ENCODE measurements around the gene PPP1R3D.

PPP1R3D gene

GRCh38 chr20:59947376-59947775, 7.3 kb upstream of the PPP1R3D start:
- DNase-seq = no peak

DNA sequence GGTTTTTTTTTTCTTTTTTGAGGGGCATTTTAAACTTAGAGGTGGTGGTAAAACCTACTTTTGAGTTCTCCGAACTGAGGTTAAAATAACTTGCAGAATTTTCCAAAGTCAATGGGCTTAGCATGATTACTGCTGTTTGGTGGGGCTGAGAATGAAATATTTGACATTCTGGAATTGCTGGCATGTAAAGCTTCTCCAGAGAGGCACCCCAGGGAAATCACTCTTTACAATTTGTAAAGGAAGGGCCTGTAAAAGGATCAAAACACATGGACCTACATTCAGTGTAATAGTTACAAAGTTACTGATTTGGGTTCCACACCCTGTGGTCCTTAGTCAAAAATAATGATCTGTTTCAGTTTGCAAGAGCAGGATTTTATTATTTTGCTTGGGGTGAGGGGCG, 5.6 kb upstream of the PPP1R3D start:
- DNase-seq = no peak

DNA sequence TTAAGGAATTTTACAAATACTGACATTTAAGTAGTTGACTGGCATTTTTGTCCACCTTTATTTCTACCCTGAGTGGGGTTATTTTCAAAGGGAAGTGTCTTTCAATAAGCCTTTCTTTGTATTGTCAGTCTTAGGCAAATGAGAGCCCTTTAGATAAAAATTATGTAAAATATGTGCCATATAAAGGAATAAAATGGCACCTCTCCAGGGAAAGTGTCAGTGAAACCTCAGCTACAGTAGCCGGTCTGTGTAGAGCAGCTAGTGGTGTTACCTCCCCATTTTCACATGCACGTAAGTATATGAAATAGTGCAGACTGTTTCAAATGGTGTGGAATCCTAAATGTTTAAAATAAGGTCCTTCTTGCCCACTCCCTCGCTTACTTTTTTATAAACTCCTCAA, 5.1 kb upstream of the PPP1R3D start:
- no peak for DNase-seq

DNA sequence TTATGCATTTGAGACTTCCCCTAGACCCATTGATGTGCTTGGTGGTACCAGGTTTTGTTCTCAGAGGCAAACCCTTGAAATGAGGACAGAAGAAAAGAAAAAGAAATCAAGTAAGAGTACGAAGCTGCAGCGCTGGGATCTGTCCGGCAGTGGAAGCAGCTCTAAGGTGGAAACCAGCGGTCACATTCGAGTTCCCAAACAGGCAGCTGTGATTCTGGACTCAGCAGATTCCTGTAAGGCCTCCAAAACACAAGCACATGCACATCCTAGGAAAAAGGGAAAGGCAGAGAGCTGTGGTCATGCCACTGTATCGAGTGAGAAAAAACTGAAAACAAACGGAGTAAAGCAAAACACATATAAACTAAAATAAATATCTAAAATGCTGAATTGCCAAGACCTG, 4.6 kb upstream of the PPP1R3D start:
- no peak for DNase-seq

DNA sequence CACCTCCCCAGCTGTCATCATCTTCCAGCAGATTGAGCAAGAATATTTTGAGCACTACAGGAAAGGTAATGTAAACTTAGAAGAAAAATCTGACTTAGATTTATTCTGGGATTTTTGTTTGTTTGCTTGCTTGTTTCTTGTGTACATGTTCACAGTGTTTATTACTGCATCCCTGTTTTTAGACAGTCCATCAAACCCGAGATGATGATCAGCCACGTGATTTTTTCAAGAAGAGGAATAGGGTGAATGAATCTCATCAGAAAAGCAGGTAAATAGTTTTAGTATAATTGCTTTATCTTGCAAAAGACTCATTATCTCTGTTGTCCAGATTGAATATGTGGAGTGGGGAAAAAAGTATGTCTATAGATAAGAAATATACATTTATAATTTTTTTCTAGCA, 2.1 kb upstream of the PPP1R3D start:
- DNase-seq = no peak

DNA sequence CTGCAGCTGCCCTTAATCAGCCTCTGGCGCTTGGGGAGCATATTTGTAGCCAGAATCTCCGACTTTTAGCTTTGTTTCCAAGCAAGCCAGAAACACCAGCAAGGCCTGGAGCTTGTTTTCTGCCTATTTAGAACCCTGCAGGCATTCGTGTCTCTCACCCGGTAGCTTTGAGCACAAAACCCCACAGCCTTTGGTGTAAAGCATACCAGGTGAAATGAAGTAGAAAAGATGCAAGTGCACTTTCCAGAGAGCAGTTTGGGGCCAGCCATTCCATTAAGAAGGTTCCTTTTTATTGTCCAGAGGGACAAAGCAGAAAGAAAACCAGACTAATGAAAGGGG, 820 bp upstream of the PPP1R3D start:
- no peak for DNase-seq

GRCh38 chr20:59939879-59940128, 301 bp downstream of the PPP1R3D start:
- DNase-seq = no peak

GRCh38 chr20:59939052-59939878, 840 bp downstream of the PPP1R3D start:
- DNase-seq = no peak

DNA sequence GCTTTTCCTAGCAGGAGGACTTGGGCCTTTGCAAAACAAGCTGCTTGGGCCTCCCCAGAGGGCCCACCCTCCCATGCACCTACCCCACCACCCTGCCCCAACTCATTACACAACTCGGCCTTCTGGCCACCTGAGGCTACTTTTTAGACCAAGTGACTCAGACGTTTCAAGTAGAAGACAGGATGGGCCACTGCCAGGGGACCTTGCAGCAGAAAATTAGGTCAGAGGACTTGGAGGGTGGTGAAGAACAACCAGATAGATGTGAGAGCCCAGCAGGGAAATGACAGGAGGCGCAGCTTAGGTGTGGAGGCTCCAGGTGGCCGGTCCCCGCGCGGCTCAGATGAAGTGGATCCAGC, 1.4 kb downstream of the PPP1R3D start:
- no peak for DNase-seq

- no peak for DNase-seq
Observed at GRCh38 chr20:59938221-59938620, 1.9 kb downstream of the PPP1R3D start.

DNA sequence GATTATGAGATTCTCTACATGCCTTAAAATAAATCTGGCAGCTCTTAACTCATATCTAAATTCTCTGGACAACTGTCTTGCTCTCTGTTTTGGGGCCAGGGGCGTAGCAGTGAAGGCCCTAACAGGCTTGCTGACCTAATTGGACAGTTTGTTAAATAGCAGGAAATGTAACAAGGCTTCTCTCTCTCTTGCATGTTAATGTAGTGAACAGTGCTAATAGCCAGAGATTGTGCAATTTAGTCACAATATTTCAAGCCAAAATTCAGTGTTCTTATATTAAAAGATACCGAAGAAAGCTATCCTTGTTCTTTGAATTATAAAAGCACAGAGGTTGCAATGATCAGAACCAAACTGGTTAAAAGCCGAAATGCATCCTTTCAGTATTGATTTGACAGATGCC, 3.0 kb downstream of the PPP1R3D start:
- no peak for DNase-seq

GRCh38 chr20:59936409-59936808, 3.7 kb downstream of the PPP1R3D start:
- no peak for DNase-seq

DNA sequence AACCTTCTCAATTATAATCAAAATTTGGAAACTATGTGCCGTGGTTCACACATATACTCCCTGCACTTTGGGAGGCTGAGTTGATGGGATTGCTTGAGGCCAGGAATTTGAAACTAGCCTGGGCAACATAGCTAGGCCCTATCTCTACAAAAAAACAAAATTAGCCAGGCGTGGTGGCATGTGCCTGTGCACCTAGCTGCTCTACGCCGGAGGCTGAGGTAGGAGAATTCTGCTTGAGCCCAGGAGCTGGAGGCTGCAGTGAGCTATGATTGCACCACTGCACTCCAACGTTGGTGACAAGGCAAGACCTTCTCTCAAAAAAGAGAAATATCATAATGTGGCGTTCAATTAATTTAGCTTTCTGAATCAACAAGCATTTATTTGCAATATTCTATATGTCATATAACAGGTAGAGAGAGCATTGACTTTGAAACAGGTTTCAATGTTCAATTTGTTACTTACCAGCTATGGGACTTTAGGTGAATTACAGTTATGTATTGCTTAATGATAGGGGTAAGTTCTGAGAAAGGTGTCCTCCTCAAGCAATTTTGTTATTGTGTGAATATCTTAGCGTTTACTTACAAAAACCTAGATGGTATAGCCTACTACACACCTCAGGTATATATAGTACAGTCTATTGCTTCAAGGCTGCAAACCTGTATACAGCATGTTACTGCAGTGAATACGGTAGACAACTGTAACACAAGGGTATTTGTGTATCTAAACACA, 4.5 kb downstream of the PPP1R3D start:
- DNase-seq = no peak

GRCh38 chr20:59933849-59934585, 6.1 kb downstream of the PPP1R3D start:
- no peak for DNase-seq

DNA sequence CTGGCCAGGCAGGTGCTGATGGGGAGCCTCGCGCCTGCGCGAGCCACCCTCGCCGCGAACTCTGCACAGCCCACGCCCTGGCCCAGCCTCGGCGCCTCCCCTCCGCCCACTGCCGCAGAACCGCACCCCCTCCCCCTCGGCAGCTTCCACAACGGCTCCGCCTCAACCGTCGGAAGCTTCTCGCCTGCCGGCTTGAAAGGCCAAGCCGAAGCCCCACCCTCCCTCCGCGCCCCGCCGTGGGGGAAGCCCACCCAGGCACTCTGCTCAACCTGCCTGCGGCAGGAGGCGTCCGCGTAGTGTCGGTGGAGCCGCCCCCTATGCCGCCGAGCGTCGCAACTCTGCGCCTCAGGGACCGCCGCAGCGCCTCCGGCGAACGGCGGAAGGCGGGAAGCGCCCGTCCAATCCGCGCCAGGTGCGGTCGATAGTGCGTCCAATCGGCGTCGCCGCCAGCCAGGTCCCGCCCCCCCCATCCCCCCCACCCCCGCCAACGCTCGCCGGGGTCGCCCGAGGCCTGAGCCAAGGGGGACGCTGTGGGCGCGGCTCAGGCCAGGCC, 6.7 kb downstream of the PPP1R3D start, which contains the start of gene SYCP2:
TSS of gene SYCP2 (minus strand) at position 342 of the 553 bp plus-strand sequence. CDS start 11,224 bp downstream, outside the sequence.
- no peak for DNase-seq

DNA sequence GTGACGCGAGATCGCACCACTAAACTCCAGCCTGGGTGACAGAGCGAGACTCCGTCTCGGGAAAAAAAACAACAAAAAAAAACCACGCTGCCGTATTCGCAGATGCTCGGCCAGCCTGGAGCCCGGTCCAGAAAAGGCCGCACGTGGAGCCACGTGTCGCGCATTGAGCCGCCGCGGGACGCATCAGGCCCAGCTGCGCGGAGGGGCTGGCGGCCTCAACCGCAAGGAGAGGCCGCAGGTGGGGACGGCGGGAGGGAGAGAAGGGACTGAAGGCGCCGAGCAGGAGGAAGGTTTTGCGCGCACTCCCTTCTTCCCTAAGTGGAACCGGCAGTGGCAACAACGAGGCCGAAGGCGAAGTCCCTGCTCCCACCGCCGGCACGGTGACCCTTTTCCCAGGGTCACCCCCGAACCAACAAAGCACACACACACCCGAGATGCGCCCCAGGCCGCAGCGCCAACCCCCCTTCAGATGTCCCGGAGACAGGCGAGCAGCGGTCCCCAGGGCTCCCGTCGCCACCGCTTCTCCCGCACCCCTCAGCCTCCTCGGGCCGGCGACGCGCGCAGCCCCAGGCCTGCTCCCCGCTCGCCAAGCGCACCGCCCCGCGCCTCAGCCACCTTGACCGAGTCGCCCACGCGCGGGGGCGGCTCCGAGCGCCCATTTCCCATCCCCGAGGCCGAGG, 7.3 kb downstream of the PPP1R3D start:
- DNase-seq = no peak

GRCh38 chr20:59931511-59932312, 8.4 kb downstream of the PPP1R3D start:
- DNase-seq = no peak

GRCh38 chr20:59925899-59926298, 14.2 kb downstream of the PPP1R3D start:
- no peak for DNase-seq

GRCh38 chr20:59925359-59925758, 14.7 kb downstream of the PPP1R3D start:
- DNase-seq = no peak

DNA sequence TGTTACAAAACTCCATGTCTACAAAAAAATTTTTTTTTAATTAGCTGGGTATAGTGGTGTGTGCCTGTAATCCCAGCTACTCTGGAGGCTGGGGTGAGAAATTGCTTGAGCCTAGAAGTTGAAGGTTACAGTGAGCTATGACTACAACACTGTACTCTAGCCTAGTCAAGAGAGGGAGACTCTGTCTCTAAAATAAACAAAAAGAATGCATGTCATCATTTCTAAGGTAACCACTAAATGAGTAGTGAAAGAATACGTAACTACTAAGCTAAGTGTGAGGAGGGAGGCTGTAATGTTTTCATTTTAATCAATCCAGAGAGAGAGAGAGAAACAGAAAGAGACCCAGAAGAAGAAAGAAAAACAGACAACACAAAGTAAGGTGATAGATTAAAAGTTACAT, 16.6 kb downstream of the PPP1R3D start:
- no peak for DNase-seq

DNA sequence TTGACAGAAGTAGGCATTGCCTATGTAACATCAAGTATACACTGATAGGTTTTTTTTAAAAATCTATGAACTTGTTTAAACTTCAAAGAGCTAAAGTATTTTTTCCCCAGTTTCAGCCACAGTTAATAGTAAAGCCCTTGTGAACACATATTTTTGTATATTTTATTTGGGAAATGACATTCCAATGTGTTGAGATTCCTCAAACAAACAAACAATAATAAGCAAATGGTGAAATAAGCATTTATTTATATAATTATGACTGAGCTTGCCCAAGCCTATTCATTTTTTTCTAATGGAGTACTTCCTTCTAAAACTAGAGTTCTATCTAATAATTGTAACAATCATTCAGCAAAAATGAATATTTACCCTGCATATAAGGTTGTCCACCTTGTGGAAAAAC, 19.2 kb downstream of the PPP1R3D start:
- no peak for DNase-seq

DNA sequence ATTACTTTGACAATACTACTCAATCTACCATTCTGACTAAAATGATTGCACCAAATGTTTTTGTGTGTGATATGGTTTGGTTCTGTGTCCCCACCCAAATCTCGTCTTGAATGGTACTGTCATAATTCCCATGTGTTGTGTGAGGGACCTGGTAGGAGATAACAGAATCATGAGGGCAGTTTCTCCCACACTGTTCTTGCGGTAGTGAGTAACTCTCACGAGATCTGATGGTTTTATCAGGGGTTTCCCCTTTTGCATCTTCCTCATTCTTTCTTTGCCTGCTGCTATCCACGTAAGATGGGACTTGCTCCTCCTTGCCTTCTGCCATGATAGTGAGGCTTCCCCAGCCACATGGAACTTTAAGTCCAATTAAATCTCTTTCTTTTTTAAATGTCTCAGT, 27.5 kb downstream of the PPP1R3D start:
- DNase-seq = no peak
